GM03348 (cell line): ENCODE results near the gene POLD4.
"Not testable (repeated sequence)": the region's sequence is repeated elsewhere in the genome, so short reads cannot be mapped to it uniquely, and the experiment has no call there.

Experiments used
- DNase-seq: peaks from one replicate; pipeline ENCODE4 v3.0.0; 2012; ENCODE audit warnings: low spot score

POLD4 gene

GRCh38 chr11:67353317-67354074 lies at the start of gene POLD4:
POLD4 (minus strand) TSS chr11:67353546; CDS start chr11:67353399, 147 bp downstream.
- DNase-seq: peak; percentile 98

GRCh38 chr11:67403085-67403484 lies 49.7 kb upstream of the POLD4 start:
- not testable (repeated sequence) for DNase-seq

GRCh38 chr11:67402192-67402839 lies 49.0 kb upstream of the POLD4 start:
- not testable (repeated sequence) for DNase-seq

GRCh38 chr11:67401495-67402191 lies 48.3 kb upstream of the POLD4 start, which contains the start of gene PPP1CA:
PPP1CA (minus strand) TSS chr11:67401858; CDS start chr11:67401782, 76 bp downstream.
- DNase-seq: peak; percentile 99

GRCh38 chr11:67400942-67401494 lies 47.7 kb upstream of the POLD4 start:
- DNase-seq: no peak

GRCh38 chr11:67400251-67400941 lies 47.0 kb upstream of the POLD4 start:
- DNase-seq: no peak

GRCh38 chr11:67398661-67399563 lies 45.6 kb upstream of the POLD4 start:
- no peak for DNase-seq

- DNase-seq: no peak
Observed at GRCh38 chr11:67397986-67398660, 44.8 kb upstream of the POLD4 start.

GRCh38 chr11:67397536-67397935 lies 44.2 kb upstream of the POLD4 start:
- no peak for DNase-seq

GRCh38 chr11:67396587-67397389 lies 43.4 kb upstream of the POLD4 start:
- no peak for DNase-seq

- DNase-seq: no peak
Observed at GRCh38 chr11:67396259-67396581, 42.9 kb upstream of the POLD4 start.

- DNase-seq: no peak
Observed at GRCh38 chr11:67395555-67396258, 42.4 kb upstream of the POLD4 start.

- DNase-seq: no peak
Observed at GRCh38 chr11:67393990-67394389, 40.6 kb upstream of the POLD4 start.

GRCh38 chr11:67393437-67393836 lies 40.1 kb upstream of the POLD4 start:
- no peak for DNase-seq

- DNase-seq: no peak
Observed at GRCh38 chr11:67392183-67392715, 38.9 kb upstream of the POLD4 start.

GRCh38 chr11:67391304-67392182 lies 38.2 kb upstream of the POLD4 start, which contains the start of gene RAD9A:
RAD9A (plus strand) TSS chr11:67391986; CDS start chr11:67392045, 59 bp downstream.
- peak; percentile 98 for DNase-seq

- no peak for DNase-seq
Observed at GRCh38 chr11:67390947-67391303, 37.6 kb upstream of the POLD4 start.

- peak; percentile 49 for DNase-seq
Observed at GRCh38 chr11:67389477-67389876, 36.1 kb upstream of the POLD4 start.
